GM12801 (cell line): ENCODE measurements around the gene ITPRID1.

ENCODE experiments used
- CTCF ChIP-seq: IDR thresholded peaks from one replicate; pipeline ENCODE4 v1.5.1; 2011; ENCODE audit warnings: control low read depth; ENCODE audit not compliant: insufficient read length; ENCODE audit errors: extremely low read depth

Gene ITPRID1

GRCh38 chr7:31549611-31550010, 35.7 kb downstream of the ITPRID1 start:
- TF ChIP-seq CTCF, result no peak

- no peak for TF ChIP-seq CTCF
Measured at GRCh38 chr7:31550432-31550831, 36.5 kb downstream of the ITPRID1 start.

GRCh38 chr7:31553661-31554081, 39.8 kb downstream of the ITPRID1 start:
- no peak for TF ChIP-seq CTCF

- no peak for TF ChIP-seq CTCF
Measured at GRCh38 chr7:31562002-31562401, 48.1 kb downstream of the ITPRID1 start.

GRCh38 chr7:31563522-31563921, 49.6 kb downstream of the ITPRID1 start:
- TF ChIP-seq CTCF, result no peak

GRCh38 chr7:31563951-31564350, 50.1 kb downstream of the ITPRID1 start:
- no peak for TF ChIP-seq CTCF

GRCh38 chr7:31564661-31565060, 50.8 kb downstream of the ITPRID1 start:
- no peak for TF ChIP-seq CTCF

GRCh38 chr7:31569528-31569927, 55.6 kb downstream of the ITPRID1 start:
- TF ChIP-seq CTCF, result no peak
